Bronchial epithelial cell (primary cell): ENCODE measurements around the gene HSF2. TPM values are rescaled to one million over a fixed set of nuclear protein-coding genes. Genes with fewer than 3 reads are reported as not detected.

ENCODE experiments used
- DNase-seq: peaks from one replicate; pipeline ENCODE4 v3.0.0-alpha.2; 2010; ENCODE audit warnings: low read depth
- FAIRE-seq: peaks from 2 replicates; lab custom pipeline; 2011; peaks lifted over from hg19 to GRCh38; lab: Jason Lieb, UNC
- H3K27me3 ChIP-seq: 2 replicates; pipeline ENCODE4 v1.5.1; 2011; ENCODE audit warnings: low read length; ENCODE audit not compliant: control insufficient read depth, insufficient read depth
- H3K36me3 ChIP-seq: 2 replicates; pipeline ENCODE4 v1.5.1; 2011; ENCODE audit warnings: low read length; ENCODE audit not compliant: control insufficient read depth, insufficient read depth
- H3K4me3 ChIP-seq: 2 replicates; pipeline ENCODE4 v1.5.1; 2011; ENCODE audit warnings: mild to moderate bottlenecking, low read depth, low read length, control low read depth
- total RNA-seq: library from RNA; depleted of rRNA; stranded (reverse); fragments of >200 nt; gene quantifications from 2 replicates; pipeline ENCODE4 v1.2.1, GENCODE V29; 2014
- TF ChIP-seq, protein P1 (sequence below): IDR thresholded peaks from 2 replicates; pipeline ENCODE4 v1.5.1; 2011; ENCODE audit warnings: mild to moderate bottlenecking, moderate library complexity, low read length, control low read depth, inconsistent platforms; ENCODE audit not compliant: insufficient read depth, severe bottlenecking

Gene HSF2
- total RNA-seq, 1 donor from 2014 or later: 17.9 TPM

DNA sequence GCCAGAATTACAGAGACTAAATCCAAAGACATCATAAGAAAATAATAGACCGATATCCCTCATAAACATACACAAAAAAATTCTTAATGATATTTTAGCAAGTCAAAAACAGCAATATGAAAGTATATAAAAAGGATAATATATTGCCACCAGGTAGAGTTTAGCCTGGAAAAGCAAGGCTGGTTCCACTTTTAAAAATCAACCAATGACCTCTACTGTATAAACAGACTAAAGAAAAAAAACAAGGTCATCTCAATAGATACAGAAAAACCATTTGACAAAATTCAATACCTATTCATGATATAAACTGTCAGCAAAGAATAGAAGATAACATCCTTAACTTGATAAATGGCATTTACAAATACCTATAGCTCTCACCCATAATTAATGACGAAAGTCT is 62.4 kb downstream of the HSF2 start:
- Histone ChIP-seq H3K4me3 (no peak overlapping the region), H3K36me3 (peaks cover 5% of the 10 kb centered on the region), H3K27me3 (no peaks in the 10 kb centered on the region)
- TF ChIP-seq, protein P1, sequence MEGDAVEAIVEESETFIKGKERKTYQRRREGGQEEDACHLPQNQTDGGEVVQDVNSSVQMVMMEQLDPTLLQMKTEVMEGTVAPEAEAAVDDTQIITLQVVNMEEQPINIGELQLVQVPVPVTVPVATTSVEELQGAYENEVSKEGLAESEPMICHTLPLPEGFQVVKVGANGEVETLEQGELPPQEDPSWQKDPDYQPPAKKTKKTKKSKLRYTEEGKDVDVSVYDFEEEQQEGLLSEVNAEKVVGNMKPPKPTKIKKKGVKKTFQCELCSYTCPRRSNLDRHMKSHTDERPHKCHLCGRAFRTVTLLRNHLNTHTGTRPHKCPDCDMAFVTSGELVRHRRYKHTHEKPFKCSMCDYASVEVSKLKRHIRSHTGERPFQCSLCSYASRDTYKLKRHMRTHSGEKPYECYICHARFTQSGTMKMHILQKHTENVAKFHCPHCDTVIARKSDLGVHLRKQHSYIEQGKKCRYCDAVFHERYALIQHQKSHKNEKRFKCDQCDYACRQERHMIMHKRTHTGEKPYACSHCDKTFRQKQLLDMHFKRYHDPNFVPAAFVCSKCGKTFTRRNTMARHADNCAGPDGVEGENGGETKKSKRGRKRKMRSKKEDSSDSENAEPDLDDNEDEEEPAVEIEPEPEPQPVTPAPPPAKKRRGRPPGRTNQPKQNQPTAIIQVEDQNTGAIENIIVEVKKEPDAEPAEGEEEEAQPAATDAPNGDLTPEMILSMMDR: no peak
- FAIRE-seq (no peak), DNase-seq (no peak)

DNA sequence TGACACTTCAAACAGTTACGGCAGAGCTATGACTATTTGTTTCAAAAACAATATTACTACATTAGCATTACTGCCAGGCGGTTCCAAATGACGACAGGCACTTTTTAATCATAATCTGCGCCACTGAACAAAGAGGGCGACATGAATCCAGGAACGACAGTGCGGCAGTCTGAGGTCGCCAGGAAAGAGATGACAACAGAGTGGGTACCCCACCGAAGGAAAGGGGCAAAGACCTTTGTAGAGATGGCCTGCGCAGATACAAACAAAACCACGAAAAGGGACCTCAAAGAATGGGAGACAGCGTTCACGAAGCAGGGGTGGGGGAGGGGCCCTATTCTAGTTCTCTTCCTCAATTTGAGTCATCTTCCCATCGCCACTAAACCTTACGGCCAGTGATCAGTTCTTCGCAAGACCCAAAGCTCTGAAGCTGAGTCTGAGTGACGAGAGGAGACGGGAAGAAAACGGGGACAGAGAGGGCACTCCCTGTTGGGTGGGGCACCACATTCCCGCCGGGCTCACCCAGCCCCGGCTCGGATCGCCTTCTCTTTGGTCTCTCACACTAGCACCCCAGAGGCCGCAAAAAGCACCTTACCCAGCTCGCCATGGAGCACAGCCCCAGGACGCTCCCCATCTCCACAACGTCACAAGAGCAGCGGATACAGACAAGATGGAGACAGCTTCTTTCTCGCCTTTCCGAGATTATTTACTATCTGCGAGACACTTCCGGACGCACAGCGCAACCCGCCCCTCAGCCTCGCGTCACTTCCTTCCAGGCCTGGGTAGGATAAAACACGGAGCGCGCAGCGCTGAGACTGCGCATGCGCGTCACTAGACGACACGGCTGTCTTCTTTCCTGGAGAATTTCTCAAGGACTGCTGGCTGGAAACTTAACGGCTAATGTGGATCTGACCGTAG is 71.9 kb downstream of the HSF2 start, which contains the start of gene SERINC1:
Gene SERINC1, minus strand, starts transcription at position 701 of the 915 bp plus-strand sequence. Its CDS starts 70 bp downstream, at position 631.
- DNase-seq (peak; percentile 92), FAIRE-seq (peak; percentile 92)
- Histone ChIP-seq H3K27me3 (no peaks in the 10 kb centered on the region), H3K4me3 (peak within 1 kb of the TSS; percentile 62), H3K36me3 (no peaks in the 10 kb centered on the region)
- TF ChIP-seq, protein P1: no peak

DNA sequence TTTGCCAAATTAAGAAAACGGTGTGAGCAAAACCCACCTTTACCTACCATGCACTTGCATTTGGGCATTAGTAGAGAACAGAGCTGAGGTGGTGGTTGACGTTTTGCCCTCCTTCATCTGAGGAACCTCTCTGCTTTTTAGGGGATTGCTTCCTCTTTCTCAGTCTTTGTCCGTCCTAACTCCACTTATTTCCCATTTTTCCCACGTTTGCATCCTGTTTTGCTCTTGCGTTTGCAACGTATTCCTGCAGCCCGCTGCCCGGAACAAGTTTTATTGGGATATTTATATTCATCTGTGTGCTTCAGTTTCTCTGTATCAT is 72.5 kb downstream of the HSF2 start:
- TF ChIP-seq, protein P1: no peak
- H3K4me3 ChIP-seq: peak overlapping the region; percentile 62
- H3K36me3 ChIP-seq: no peaks in the 10 kb centered on the region
- DNase-seq (no peak), FAIRE-seq (no peak)
- no peaks in the 10 kb centered on the region for H3K27me3 ChIP-seq

DNA sequence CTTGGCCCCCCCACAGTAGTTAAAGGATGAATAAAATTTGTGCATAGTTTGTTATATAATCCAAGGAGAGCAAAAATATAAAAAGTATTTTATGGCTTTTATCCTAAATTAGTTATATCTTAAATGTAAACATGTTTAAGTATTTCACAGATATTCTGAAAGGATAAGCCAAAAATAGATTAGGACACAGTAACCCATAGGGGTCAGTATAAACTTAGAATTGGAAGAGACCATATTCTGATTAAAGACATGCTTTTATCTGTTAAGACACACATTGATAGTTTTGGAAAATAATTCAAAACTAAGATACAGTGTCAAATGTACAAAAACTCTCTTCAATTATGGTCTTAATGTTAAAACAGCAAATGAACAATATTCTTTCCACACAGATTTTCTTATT is 76.7 kb downstream of the HSF2 start:
- Histone ChIP-seq H3K36me3 (no peaks in the 10 kb centered on the region), H3K4me3 (no peak overlapping the region), H3K27me3 (no peaks in the 10 kb centered on the region)
- TF ChIP-seq, protein P1: no peak
- peak; percentile 45 for DNase-seq
- no peak for FAIRE-seq

DNA sequence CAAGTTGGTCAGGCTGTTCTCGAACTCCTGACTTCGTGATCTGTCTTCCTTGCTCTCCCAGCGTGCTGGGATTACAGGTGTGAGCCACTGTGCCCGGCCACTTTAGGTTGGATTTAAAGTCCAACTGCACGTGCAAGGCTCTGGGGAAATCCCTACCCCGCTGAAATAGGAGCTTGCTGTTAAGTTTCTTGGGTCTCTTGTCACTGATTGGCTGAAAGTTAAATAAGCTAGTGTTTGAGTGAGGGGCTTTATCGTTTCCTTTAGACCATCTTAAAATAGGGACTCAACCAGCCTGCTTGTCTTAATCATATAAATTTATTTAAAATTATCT is 83.3 kb downstream of the HSF2 start:
- H3K36me3 ChIP-seq: no peaks in the 10 kb centered on the region
- DNase-seq: no peak
- no peak for FAIRE-seq
- TF ChIP-seq, protein P1: no peak
- no peak overlapping the region for H3K4me3 ChIP-seq
- H3K27me3 ChIP-seq: no peaks in the 10 kb centered on the region

Other genes starting within 250 kb of the HSF2 start
- gene SERINC1, start 72.2 kb downstream of the HSF2 start, total RNA-seq: 205 and 208 TPM in 2 replicates
- 2.8 and 3.9 TPM in 2 replicates for gene PKIB, start 210.8 kb downstream of the HSF2 start, total RNA-seq